ENCODE measurements around the gene NRBP1. TPM values are rescaled to one million over a fixed set of nuclear protein-coding genes. Genes with fewer than 3 reads are reported as not detected.

NRBP1 gene
- total RNA-seq, 2 donors from 2014 or later = 61.5 to 77.7 TPM

DNA sequence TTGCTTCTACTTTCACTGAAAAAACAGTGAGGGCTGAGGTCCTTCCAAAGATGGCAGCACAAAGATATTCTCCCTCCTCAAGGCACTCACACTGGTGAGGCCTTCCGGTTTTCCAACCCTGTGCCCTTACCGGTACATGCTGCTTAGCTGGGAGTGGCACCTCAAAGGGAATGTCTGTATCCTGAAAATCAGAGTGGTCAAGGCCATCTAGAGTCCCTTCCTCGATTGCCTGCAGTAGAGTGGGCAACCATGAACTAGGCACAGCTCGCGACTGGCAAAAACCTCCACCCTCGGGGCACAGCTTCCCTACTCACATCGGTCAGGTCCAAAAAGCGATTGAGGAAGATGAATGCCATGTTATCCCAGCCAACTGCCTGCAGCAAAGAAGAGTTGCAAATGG is 17.2 kb downstream of the NRBP1 start:
- no peak overlapping the region for H3K4me3 ChIP-seq
- no peak for DNase-seq (ENCODE audit: low spot score)
- ATAC-seq (ENCODE audit: insufficient number of reproducible peaks, low FRiP score, low read depth) = no peak
- TF ChIP-seq, protein P1, sequence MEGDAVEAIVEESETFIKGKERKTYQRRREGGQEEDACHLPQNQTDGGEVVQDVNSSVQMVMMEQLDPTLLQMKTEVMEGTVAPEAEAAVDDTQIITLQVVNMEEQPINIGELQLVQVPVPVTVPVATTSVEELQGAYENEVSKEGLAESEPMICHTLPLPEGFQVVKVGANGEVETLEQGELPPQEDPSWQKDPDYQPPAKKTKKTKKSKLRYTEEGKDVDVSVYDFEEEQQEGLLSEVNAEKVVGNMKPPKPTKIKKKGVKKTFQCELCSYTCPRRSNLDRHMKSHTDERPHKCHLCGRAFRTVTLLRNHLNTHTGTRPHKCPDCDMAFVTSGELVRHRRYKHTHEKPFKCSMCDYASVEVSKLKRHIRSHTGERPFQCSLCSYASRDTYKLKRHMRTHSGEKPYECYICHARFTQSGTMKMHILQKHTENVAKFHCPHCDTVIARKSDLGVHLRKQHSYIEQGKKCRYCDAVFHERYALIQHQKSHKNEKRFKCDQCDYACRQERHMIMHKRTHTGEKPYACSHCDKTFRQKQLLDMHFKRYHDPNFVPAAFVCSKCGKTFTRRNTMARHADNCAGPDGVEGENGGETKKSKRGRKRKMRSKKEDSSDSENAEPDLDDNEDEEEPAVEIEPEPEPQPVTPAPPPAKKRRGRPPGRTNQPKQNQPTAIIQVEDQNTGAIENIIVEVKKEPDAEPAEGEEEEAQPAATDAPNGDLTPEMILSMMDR (IDR thresholded peaks at IDR 0.05) = no peak
- H3K27ac ChIP-seq = no peak overlapping the region
- H3K27me3 ChIP-seq (replicated peaks; ENCODE audit: insufficient read depth) = no peaks in the 10 kb centered on the region
- no peaks in the 10 kb centered on the region for H3K9me3 ChIP-seq
- H3K4me1 ChIP-seq (ENCODE audit: control insufficient read depth in 1 of 2, low read depth in 2 of 2) = peaks cover 0 to 13% of the 10 kb centered on the region in 2 donors
- H3K36me3 ChIP-seq = peaks cover 28% of the 10 kb centered on the region

DNA sequence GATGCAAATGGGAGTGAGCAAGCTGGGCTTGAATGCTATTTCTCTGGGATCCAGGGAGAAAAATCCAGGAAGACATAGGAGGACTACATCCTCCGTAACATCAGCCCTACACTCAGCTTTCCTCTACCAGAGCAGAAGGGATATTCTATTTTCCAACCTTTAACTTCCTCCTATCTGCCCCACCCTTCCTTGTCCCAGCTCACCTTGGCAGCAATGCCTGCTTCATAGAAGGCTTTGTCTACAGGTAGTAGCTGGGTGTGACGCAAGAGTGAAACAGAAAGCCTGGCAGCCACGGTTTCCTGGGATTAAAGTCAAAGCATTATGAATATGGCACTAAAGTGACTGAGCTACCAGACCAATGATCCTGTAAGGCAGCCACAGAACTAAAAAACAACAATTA is 17.6 kb downstream of the NRBP1 start:
- H3K36me3 ChIP-seq = peaks cover 24% of the 10 kb centered on the region
- no peak overlapping the region for H3K4me3 ChIP-seq
- H3K9me3 ChIP-seq = no peaks in the 10 kb centered on the region
- TF ChIP-seq, protein P1 (IDR thresholded peaks at IDR 0.05) = no peak
- H3K27ac ChIP-seq = no peak overlapping the region
- ATAC-seq (ENCODE audit: insufficient number of reproducible peaks, low FRiP score, low read depth) (no peak), DNase-seq (ENCODE audit: low spot score) (no peak)
- peaks cover 0 to 13% of the 10 kb centered on the region in 2 donors for H3K4me1 ChIP-seq (ENCODE audit: control insufficient read depth in 1 of 2, low read depth in 2 of 2)
- H3K27me3 ChIP-seq (replicated peaks; ENCODE audit: insufficient read depth) = no peaks in the 10 kb centered on the region

DNA sequence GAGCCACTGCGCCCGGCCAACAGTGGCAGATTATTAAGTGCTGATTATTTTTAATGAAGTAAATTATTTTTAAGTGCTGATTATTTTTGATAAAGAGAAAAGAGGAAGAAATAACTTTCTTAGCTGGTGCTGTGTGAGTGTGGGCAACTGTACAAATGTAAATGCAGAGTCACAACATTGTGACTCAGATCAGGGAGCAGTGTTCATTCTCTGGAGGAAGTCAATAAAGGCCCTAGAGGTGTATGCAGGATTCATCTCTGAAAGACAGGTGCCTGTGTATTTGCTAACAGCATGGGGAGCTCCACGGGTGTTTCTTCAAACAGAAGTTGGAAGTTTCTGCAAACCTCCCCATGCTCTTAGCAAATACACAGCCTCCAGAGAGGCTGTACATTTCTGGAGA is 19.9 kb downstream of the NRBP1 start:
- Histone ChIP-seq H3K36me3 (peaks cover 21% of the 10 kb centered on the region), H3K4me3 (no peak overlapping the region), H3K9me3 (no peaks in the 10 kb centered on the region), H3K27me3 (replicated peaks; ENCODE audit: insufficient read depth) (no peaks in the 10 kb centered on the region), H3K4me1 (ENCODE audit: control insufficient read depth in 1 of 2, low read depth in 2 of 2) (no peaks in the 10 kb centered on the region), H3K27ac (no peak overlapping the region)
- DNase-seq (ENCODE audit: low spot score) = no peak
- ATAC-seq (ENCODE audit: insufficient number of reproducible peaks, low FRiP score, low read depth) = no peak
- TF ChIP-seq, protein P1 (IDR thresholded peaks at IDR 0.05) = no peak

DNA sequence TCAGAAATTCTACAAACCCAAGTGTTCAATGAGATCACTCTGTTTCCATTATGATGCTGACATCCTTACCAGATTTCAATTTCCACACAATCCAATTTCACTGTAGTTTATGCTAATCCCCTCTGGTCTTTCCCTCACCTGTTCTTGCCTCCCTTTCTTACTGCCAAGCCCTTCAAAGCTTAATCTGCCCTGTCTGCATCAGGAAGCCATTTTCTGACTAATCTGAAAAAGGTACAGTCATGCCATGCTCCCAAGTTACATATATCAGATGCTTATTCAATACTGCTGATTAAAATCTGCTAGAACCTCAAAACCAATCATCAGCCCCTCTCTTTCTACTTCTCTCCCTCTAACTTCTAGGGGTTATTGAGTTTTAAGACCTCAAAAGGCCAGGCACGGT is 22.7 kb downstream of the NRBP1 start:
- TF ChIP-seq, protein P1 (IDR thresholded peaks at IDR 0.05) = no peak
- no peaks in the 10 kb centered on the region for H3K9me3 ChIP-seq
- H3K27ac ChIP-seq = no peak overlapping the region
- no peaks in the 10 kb centered on the region for H3K4me1 ChIP-seq (ENCODE audit: control insufficient read depth in 1 of 2, low read depth in 2 of 2)
- DNase-seq (ENCODE audit: low spot score) (no peak), ATAC-seq (ENCODE audit: insufficient number of reproducible peaks, low FRiP score, low read depth) (no peak)
- H3K4me3 ChIP-seq = no peak overlapping the region
- H3K36me3 ChIP-seq = peaks cover 31% of the 10 kb centered on the region
- H3K27me3 ChIP-seq (replicated peaks; ENCODE audit: insufficient read depth) = no peaks in the 10 kb centered on the region

DNA sequence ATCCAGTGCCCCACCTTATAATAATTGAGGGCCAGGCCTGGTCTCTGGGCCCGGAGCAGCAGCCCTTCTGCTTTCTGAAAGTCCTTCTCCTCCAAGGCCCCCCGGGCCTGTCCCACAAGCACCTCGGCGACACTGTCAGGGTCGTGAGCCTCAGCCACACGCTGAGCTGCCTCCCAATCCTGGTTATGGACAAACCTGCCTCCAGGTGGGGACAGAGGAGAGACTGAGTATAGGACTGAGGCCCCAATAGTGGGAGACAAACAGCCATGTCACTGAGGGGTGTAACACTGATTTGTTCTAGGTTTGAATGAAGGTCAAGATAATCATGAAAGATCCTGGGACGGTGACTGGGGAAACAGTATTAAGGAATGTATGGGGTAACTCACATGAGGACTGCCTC is 25.5 kb downstream of the NRBP1 start:
- no peak overlapping the region for H3K4me3 ChIP-seq
- no peak overlapping the region for H3K27ac ChIP-seq
- TF ChIP-seq, protein P1 (IDR thresholded peaks at IDR 0.05) = no peak
- H3K36me3 ChIP-seq = peaks cover 31% of the 10 kb centered on the region
- DNase-seq (ENCODE audit: low spot score) (no peak), ATAC-seq (ENCODE audit: insufficient number of reproducible peaks, low FRiP score, low read depth) (no peak)
- no peaks in the 10 kb centered on the region for H3K9me3 ChIP-seq
- no peaks in the 10 kb centered on the region for H3K4me1 ChIP-seq (ENCODE audit: control insufficient read depth in 1 of 2, low read depth in 2 of 2)
- H3K27me3 ChIP-seq (replicated peaks; ENCODE audit: insufficient read depth) = no peaks in the 10 kb centered on the region
